HEK293 (cell line): Measurements from ENCODE around the gene DCUN1D1.

Source experiments
- KLF1 ChIP-seq: fragments of 450-650 bp; formaldehyde crosslinking; IDR thresholded peaks from 2 replicates; pipeline ENCODE4 v1.5.1; 2016; ENCODE audit warnings: missing biosample characterization, missing genetic modification characterization
- ZBTB21 ChIP-seq: fragments of 450-650 bp; formaldehyde crosslinking; IDR thresholded peaks from 2 replicates; pipeline ENCODE4 v1.5.1; 2017; ENCODE audit warnings: missing biosample characterization, missing genetic modification characterization
- ZNF114 ChIP-seq: fragments of 450-650 bp; formaldehyde crosslinking; IDR thresholded peaks from 2 replicates; pipeline ENCODE4 v1.5.0; 2017; ENCODE audit warnings: missing biosample characterization, missing genetic modification characterization
- ZNF146 ChIP-seq: fragments of 450-650 bp; formaldehyde crosslinking; IDR thresholded peaks from 2 replicates; pipeline ENCODE4 v1.5.1; 2016; ENCODE audit warnings: missing biosample characterization, missing genetic modification characterization
- ZNF175 ChIP-seq: fragments of 450-650 bp; formaldehyde crosslinking; IDR thresholded peaks from 2 replicates; pipeline ENCODE4 v1.5.1; 2016; ENCODE audit warnings: missing biosample characterization, missing genetic modification characterization
- ZNF248 ChIP-seq: fragments of 450-650 bp; formaldehyde crosslinking; IDR thresholded peaks from 2 replicates; pipeline ENCODE4 v1.5.1; 2017; ENCODE audit warnings: missing biosample characterization, missing genetic modification characterization
- ZNF561 ChIP-seq: fragments of 450-650 bp; IDR thresholded peaks from 2 replicates; pipeline ENCODE4 v1.5.1; 2018; ENCODE audit warnings: missing biosample characterization, missing genetic modification characterization, borderline replicate concordance
- TF ChIP-seq, protein P1 (sequence below): fragments of 450-650 bp; formaldehyde crosslinking; IDR thresholded peaks from 2 replicates; pipeline ENCODE4 v1.5.1; 2016; ENCODE audit warnings: missing biosample characterization, missing genetic modification characterization
- TF ChIP-seq, protein P2 (sequence below): fragments of 450-650 bp; formaldehyde crosslinking; IDR thresholded peaks from 2 replicates; pipeline ENCODE4 v1.5.1; 2016; ENCODE audit warnings: missing biosample characterization, missing genetic modification characterization, low read depth

DNA sequence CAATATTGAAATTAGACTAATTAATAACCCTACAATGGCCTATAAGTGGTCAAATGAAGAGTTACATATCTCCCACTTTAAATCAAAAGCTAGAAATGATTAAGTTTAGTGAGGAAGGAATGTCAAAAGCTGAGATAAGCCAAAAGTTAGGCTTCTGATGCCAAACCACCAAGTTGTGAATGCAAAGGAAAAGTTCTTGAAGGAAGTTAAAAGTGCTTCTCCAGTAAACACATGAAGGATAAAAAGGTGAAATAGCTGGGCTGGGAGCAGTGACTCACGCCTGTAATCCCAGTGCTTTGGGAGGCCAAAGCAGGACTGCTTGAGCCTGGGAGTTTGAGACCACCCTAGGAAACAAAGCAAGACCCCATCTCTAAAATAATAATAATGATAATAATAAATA is 46.9 kb upstream of the DCUN1D1 start:
- TF ChIP-seq ZNF248 (tag by site-specific recombination) (no peak), ZBTB21 (tag by site-specific recombination) (no peak), ZNF175 (tag by site-specific recombination) (no peak), ZNF561 (tag by site-specific recombination) (no peak), KLF1 (tag by site-specific recombination) (no peak), ZNF114 (tag by site-specific recombination) (no peak), ZNF146 (tag by site-specific recombination) (no peak)
- TF ChIP-seq, protein P1, sequence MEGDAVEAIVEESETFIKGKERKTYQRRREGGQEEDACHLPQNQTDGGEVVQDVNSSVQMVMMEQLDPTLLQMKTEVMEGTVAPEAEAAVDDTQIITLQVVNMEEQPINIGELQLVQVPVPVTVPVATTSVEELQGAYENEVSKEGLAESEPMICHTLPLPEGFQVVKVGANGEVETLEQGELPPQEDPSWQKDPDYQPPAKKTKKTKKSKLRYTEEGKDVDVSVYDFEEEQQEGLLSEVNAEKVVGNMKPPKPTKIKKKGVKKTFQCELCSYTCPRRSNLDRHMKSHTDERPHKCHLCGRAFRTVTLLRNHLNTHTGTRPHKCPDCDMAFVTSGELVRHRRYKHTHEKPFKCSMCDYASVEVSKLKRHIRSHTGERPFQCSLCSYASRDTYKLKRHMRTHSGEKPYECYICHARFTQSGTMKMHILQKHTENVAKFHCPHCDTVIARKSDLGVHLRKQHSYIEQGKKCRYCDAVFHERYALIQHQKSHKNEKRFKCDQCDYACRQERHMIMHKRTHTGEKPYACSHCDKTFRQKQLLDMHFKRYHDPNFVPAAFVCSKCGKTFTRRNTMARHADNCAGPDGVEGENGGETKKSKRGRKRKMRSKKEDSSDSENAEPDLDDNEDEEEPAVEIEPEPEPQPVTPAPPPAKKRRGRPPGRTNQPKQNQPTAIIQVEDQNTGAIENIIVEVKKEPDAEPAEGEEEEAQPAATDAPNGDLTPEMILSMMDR (tag by site-specific recombination), result no peak
- TF ChIP-seq, protein P2, sequence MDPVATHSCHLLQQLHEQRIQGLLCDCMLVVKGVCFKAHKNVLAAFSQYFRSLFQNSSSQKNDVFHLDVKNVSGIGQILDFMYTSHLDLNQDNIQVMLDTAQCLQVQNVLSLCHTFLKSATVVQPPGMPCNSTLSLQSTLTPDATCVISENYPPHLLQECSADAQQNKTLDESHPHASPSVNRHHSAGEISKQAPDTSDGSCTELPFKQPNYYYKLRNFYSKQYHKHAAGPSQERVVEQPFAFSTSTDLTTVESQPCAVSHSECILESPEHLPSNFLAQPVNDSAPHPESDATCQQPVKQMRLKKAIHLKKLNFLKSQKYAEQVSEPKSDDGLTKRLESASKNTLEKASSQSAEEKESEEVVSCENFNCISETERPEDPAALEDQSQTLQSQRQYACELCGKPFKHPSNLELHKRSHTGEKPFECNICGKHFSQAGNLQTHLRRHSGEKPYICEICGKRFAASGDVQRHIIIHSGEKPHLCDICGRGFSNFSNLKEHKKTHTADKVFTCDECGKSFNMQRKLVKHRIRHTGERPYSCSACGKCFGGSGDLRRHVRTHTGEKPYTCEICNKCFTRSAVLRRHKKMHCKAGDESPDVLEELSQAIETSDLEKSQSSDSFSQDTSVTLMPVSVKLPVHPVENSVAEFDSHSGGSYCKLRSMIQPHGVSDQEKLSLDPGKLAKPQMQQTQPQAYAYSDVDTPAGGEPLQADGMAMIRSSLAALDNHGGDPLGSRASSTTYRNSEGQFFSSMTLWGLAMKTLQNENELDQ (tag by site-specific recombination), result no peak
